Ishikawa (cell line): ENCODE data around the gene RGS14.

Experiments used
- CEBPB ChIP-seq: IDR thresholded peaks from 2 replicates; pipeline ENCODE4 v1.6.1; 2012
- CREB1 ChIP-seq: IDR thresholded peaks from 2 replicates; pipeline ENCODE4 v1.6.1; 2012; ENCODE audit warnings: low read depth
- EP300 ChIP-seq: IDR thresholded peaks from 2 replicates; pipeline ENCODE4 v1.6.1; 2012; ENCODE audit warnings: borderline replicate concordance
- NFIC ChIP-seq: IDR thresholded peaks from 2 replicates; pipeline ENCODE4 v1.6.1; 2012
- RAD21 ChIP-seq: IDR thresholded peaks from 2 replicates; pipeline ENCODE4 v1.6.1; 2012; ENCODE audit warnings: low read depth
- TAF1 ChIP-seq: IDR thresholded peaks from 2 replicates; pipeline ENCODE4 v1.6.1; 2012; ENCODE audit warnings: low read depth, mild to moderate bottlenecking
- TCF12 ChIP-seq: IDR thresholded peaks from 2 replicates; pipeline ENCODE4 v1.6.1; 2012; ENCODE audit warnings: low read depth
- TEAD4 ChIP-seq: IDR thresholded peaks from 2 replicates; pipeline ENCODE4 v1.6.1; 2012
- YY1 ChIP-seq: IDR thresholded peaks from 2 replicates; pipeline ENCODE4 v1.6.1; 2012; ENCODE audit warnings: low read depth
- TF ChIP-seq, protein P1 (sequence below): IDR thresholded peaks from 2 replicates; pipeline ENCODE4 v1.6.1; 2012
- TF ChIP-seq, protein P2 (sequence below): IDR thresholded peaks from 2 replicates; pipeline ENCODE4 v1.6.1; 2012
- TF ChIP-seq, protein P3 (sequence below): IDR thresholded peaks from 2 replicates; pipeline ENCODE4 v1.6.1; 2012; ENCODE audit warnings: low read depth, mild to moderate bottlenecking

DNA sequence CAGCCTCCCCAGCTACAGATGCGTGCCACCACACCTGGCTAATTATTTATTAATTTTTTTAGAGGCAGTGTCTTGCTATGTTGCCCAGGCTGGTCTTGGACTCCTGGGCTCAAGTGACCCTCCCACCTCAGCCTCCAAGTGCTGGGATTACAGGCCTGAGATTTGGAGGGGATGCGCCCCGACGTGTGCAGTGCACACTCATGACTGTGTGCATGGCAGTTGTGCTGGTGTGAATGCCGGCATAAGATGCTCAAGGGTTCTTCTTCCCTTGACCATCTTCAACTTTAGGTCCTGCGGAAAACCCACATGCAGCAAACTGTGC, 23.0 kb downstream of the RGS14 start:
- TF ChIP-seq CEBPB (no peak), TAF1 (no peak), EP300 (no peak), YY1 (no peak), RAD21 (no peak), TCF12 (no peak), TEAD4 (no peak), NFIC (no peak), CREB1 (no peak)
- TF ChIP-seq, protein P1, sequence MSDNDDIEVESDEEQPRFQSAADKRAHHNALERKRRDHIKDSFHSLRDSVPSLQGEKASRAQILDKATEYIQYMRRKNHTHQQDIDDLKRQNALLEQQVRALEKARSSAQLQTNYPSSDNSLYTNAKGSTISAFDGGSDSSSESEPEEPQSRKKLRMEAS: no peak
- TF ChIP-seq, protein P2, sequence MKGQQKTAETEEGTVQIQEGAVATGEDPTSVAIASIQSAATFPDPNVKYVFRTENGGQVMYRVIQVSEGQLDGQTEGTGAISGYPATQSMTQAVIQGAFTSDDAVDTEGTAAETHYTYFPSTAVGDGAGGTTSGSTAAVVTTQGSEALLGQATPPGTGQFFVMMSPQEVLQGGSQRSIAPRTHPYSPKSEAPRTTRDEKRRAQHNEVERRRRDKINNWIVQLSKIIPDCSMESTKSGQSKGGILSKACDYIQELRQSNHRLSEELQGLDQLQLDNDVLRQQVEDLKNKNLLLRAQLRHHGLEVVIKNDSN: no peak
- TF ChIP-seq, protein P3, sequence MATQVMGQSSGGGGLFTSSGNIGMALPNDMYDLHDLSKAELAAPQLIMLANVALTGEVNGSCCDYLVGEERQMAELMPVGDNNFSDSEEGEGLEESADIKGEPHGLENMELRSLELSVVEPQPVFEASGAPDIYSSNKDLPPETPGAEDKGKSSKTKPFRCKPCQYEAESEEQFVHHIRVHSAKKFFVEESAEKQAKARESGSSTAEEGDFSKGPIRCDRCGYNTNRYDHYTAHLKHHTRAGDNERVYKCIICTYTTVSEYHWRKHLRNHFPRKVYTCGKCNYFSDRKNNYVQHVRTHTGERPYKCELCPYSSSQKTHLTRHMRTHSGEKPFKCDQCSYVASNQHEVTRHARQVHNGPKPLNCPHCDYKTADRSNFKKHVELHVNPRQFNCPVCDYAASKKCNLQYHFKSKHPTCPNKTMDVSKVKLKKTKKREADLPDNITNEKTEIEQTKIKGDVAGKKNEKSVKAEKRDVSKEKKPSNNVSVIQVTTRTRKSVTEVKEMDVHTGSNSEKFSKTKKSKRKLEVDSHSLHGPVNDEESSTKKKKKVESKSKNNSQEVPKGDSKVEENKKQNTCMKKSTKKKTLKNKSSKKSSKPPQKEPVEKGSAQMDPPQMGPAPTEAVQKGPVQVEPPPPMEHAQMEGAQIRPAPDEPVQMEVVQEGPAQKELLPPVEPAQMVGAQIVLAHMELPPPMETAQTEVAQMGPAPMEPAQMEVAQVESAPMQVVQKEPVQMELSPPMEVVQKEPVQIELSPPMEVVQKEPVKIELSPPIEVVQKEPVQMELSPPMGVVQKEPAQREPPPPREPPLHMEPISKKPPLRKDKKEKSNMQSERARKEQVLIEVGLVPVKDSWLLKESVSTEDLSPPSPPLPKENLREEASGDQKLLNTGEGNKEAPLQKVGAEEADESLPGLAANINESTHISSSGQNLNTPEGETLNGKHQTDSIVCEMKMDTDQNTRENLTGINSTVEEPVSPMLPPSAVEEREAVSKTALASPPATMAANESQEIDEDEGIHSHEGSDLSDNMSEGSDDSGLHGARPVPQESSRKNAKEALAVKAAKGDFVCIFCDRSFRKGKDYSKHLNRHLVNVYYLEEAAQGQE: no peak
